Measurements from ENCODE around the gene UGCG. TPM values are rescaled to one million over a fixed set of nuclear protein-coding genes. Genes with fewer than 3 reads are reported as not detected.
A peak's percentile ranks its signal among the peaks of the same experiment; 100 is the strongest.

The UGCG gene
- total and polyA plus RNA-seq, 2 of the 8 experiments (the other 6 are each of a cell fraction or from before 2014, with no cell fraction given): 14.9 to 34.0 TPM

DNA sequence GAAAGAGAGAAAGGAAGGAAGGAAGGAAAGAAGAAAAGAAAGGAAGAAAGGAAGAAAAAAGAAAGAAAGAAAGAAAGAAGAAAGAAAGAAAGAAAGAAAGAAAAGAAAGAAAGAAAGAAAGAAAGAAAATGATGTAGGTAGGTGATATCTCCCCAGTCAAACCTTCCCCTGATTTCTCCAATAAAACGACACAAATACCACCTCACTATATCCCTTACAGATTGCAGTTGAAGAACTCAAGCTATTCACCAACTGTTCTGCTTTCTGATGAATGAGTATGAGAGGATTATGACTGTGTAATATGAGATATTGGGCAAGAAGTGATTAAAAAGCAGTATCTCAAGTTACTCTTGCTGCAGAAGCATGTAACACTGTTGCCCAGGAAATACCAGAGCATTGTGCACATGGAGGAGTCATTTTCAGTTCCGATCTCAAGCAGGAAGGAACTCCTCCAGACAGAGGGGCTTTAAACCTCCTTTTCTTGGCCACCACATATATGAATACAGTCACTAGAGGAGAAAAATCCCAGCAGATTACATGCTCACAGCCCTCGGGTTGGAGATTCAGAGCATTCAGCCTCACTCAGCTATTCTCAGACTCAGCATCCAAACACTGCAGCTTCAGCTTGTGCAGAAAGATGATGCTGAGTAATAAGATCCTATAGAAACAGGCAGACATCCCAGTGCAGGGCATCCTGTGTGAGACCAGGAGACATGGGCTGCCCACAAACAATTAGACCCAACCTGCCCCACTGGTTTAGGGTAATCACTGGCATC is 61.4 kb downstream of the UGCG start:
- H2BK120ac ChIP-seq (replicated peaks; ENCODE audit: low read depth, low read length): no peak overlapping the region
- no peaks in the 10 kb centered on the region for H3K9me3 ChIP-seq (ENCODE audit: insufficient read depth in 2 of 2, low read depth in 1 of 2, low read length in 1 of 2)
- H2AK5ac ChIP-seq (ENCODE audit: low read depth, low read length): no peak overlapping the region
- H3K36me3 ChIP-seq (ENCODE audit: control insufficient read depth in 2 of 4, insufficient read depth in 4 of 4, low read length in 3 of 4): no peaks in the 10 kb centered on the region
- H2BK20ac ChIP-seq (ENCODE audit: low read length): no peak overlapping the region
- no peak overlapping the region for H3K4me2 ChIP-seq (ENCODE audit: insufficient read depth in 1 of 2, low read depth in 2 of 2, low read length in 2 of 2)
- FAIRE-seq: no peak
- H3K27me3 ChIP-seq (replicated peaks in 1 of 4; ENCODE audit: control insufficient read depth in 3 of 4, extremely low read depth in 1 of 4, insufficient read depth in 3 of 4, low read length in 3 of 4): no peaks in the 10 kb centered on the region
- H2BK12ac ChIP-seq (ENCODE audit: low read depth, low read length): no peak overlapping the region
- H3K79me1 ChIP-seq (ENCODE audit: low read depth, low read length): no peaks in the 10 kb centered on the region
- H3K4ac ChIP-seq (replicated peaks; ENCODE audit: insufficient read length, low read depth, low read length): no peak overlapping the region
- H3K18ac ChIP-seq (ENCODE audit: extremely low read depth, low read length): no peak overlapping the region
- no peak overlapping the region for H3K56ac ChIP-seq (replicated peaks; ENCODE audit: insufficient read length, low read depth, low read length)
- CTCF ChIA-PET (ENCODE audit: partially characterized antibody): no interaction called here
- WGBS, 2 experiments (ENCODE audit: extremely low coverage in 1 of 2, insufficient coverage in 1 of 2, insufficient read length in 1 of 2, insufficient replicate concordance in 2 of 2, low coverage in 1 of 2, low lambda C conversion rate in 2 of 2, missing lambda C conversion rate in 1 of 2): 93% methylated on average over 3 of the region's 3 CpGs; no CpG with 5 or more reads in 1 of the 2 experiments
- H3K14ac ChIP-seq (ENCODE audit: insufficient read length): no peak overlapping the region
- POLR2A ChIA-PET (ENCODE audit: partially characterized antibody): no interaction called here
- H3K4me3 ChIP-seq (ENCODE audit: extremely low read depth in 1 of 4, insufficient read depth in 2 of 4, low read depth in 3 of 4, low read length in 4 of 4): no peak overlapping the region
- H3K4me1 ChIP-seq (replicated peaks in 1 of 4; ENCODE audit: control insufficient read depth in 3 of 4, insufficient read depth in 4 of 4, low read length in 3 of 4): peaks cover 0 to 3% (median 1%) of the 10 kb centered on the region in 4 experiments; a peak in 2 of 7 replicates
- no peak overlapping the region for H4K91ac ChIP-seq (replicated peaks; ENCODE audit: insufficient read length, low read length)
- no peak overlapping the region for H4K8ac ChIP-seq (ENCODE audit: extremely low read depth, insufficient read depth, low read length)
- no peak overlapping the region for H3K27ac ChIP-seq (ENCODE audit: low read depth, low read length)
- H2BK5ac ChIP-seq (ENCODE audit: low read depth, low read length): no peak overlapping the region
- H4K5ac ChIP-seq (ENCODE audit: insufficient read length, low read depth, low read length): no peak overlapping the region
- H3K23ac ChIP-seq (ENCODE audit: insufficient read length): no peak overlapping the region
- no peak overlapping the region for H3K9ac ChIP-seq (replicated peaks in 1 of 4; ENCODE audit: extremely low read depth in 1 of 4, low read depth in 3 of 4, low read length in 3 of 4)
- H4K20me1 ChIP-seq (replicated peaks in 1 of 2; ENCODE audit: control insufficient read depth in 1 of 2, insufficient read depth in 2 of 2, low read length in 2 of 2): no peaks in the 10 kb centered on the region
- no peak for DNase-seq (ENCODE audit: low read depth in 1 of 2, low spot score in 2 of 2)
- no peak overlapping the region for H2BK15ac ChIP-seq (ENCODE audit: low read length)
- H3K79me2 ChIP-seq (ENCODE audit: control insufficient read depth in 1 of 2, insufficient read depth in 2 of 2, low read length in 2 of 2): no peaks in the 10 kb centered on the region
- peak overlapping the region; percentile 76; the same call in 1 of the 2 replicates for H2AFZ ChIP-seq (ENCODE audit: low read length)
- H3K23me2 ChIP-seq (ENCODE audit: low read depth, low read length): no peaks in the 10 kb centered on the region
- TF ChIP-seq NRF1 (IDR thresholded peaks at IDR 0.05; ENCODE audit: low read depth, low read length): no peak
- no peak for TF ChIP-seq RNF2 (IDR thresholded peaks at IDR 0.05; ENCODE audit: borderline replicate concordance, low read depth, low read length, missing control alignments, poor library complexity, severe bottlenecking)

Measured in H1 (cell line).